Stimulated activated CD8-positive, alpha-beta memory T cell treated with anti-CD3 and anti-CD28 coated beads, Interleukin-12 subunit alpha, Interleukin-12 subunit beta, amount 100 ng/mL, for 24 hours (primary cell): ENCODE data around the gene WASHC2A.
"Not testable (repeated sequence)": the region's sequence is repeated elsewhere in the genome, so short reads cannot be mapped to it uniquely, and the experiment has no call there.

Source experiments
- DNase-seq: peaks from one replicate; pipeline ENCODE4 v3.0.0-alpha.2; 2020; ENCODE audit errors: extremely low read depth

Gene WASHC2A, protein sequence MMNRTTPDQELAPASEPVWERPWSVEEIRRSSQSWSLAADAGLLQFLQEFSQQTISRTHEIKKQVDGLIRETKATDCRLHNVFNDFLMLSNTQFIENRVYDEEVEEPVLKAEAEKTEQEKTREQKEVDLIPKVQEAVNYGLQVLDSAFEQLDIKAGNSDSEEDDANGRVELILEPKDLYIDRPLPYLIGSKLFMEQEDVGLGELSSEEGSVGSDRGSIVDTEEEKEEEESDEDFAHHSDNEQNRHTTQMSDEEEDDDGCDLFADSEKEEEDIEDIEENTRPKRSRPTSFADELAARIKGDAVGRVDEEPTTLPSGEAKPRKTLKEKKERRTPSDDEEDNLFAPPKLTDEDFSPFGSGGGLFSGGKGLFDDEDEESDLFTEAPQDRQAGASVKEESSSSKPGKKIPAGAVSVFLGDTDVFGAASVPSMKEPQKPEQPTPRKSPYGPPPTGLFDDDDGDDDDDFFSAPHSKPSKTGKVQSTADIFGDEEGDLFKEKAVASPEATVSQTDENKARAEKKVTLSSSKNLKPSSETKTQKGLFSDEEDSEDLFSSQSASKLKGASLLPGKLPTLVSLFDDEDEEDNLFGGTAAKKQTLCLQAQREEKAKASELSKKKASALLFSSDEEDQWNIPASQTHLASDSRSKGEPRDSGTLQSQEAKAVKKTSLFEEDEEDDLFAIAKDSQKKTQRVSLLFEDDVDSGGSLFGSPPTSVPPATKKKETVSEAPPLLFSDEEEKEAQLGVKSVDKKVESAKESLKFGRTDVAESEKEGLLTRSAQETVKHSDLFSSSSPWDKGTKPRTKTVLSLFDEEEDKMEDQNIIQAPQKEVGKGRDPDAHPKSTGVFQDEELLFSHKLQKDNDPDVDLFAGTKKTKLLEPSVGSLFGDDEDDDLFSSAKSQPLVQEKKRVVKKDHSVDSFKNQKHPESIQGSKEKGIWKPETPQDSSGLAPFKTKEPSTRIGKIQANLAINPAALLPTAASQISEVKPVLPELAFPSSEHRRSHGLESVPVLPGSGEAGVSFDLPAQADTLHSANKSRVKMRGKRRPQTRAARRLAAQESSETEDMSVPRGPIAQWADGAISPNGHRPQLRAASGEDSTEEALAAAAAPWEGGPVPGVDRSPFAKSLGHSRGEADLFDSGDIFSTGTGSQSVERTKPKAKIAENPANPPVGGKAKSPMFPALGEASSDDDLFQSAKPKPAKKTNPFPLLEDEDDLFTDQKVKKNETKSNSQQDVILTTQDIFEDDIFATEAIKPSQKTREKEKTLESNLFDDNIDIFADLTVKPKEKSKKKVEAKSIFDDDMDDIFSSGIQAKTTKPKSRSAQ (N-terminal part only)

DNA sequence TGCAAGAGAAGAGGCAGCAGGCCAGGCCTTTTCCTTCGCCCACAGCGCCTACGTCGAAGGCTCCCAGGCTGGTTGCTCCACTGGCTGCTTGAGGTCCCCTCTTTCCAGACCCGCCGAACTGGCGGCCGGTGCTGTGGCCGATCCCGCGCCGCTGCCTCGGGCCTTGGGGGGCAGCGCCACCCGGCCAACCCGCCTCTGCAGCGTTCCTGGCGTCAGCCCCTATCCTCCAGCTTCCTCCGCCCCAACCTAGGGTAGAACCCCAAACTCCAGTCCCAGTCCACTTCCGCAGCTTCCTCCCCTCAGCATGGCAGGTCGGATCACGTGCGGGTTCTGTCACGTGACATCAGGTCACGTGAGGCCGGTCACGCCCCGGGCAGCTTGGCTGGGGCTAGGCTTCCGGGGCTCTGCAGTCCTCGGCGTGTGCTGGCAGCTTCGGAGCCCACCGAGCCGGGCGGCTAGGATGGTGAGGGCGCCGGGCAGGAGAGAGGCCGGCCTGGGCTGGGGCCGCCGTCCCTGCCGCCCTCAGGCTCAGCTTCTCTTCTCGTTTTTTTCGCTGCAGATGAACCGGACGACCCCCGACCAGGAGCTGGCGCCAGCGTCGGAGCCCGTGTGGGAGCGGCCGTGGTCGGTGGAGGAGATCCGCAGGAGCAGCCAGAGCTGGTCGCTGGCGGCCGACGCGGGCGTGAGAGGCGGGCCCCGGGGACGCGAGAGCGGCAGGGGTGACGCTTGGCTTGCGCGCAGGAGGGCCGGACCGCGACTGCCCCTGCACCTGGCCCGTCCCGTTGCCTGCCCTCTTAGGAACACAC lies at the start of gene WASHC2A:
Gene WASHC2A (plus strand): TSS at position 409 of the 806 bp plus-strand sequence. CDS start 52 bp downstream, at position 461.
- DNase-seq: peak; percentile 71

DNA sequence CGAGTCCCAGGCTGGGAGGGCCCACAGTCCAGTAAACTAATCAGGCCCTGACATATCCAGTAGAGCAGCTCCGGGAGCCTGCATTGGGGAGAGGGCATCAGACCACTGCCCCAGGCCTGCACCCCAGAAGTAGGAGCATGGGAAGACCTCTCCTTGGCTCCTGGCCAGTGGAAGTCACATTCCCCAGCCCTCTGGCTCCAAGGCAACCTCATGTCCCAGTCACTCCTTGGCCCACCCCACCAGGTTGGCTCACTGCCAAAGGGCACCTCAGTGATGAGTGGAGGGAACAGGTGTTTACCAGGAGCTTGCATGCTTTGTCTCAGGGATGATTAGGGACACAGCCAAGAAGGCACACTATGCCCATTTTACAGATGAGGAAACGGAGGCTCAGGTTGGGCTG lies 48.5 kb upstream of the WASHC2A start:
- not testable (repeated sequence) for DNase-seq

DNA sequence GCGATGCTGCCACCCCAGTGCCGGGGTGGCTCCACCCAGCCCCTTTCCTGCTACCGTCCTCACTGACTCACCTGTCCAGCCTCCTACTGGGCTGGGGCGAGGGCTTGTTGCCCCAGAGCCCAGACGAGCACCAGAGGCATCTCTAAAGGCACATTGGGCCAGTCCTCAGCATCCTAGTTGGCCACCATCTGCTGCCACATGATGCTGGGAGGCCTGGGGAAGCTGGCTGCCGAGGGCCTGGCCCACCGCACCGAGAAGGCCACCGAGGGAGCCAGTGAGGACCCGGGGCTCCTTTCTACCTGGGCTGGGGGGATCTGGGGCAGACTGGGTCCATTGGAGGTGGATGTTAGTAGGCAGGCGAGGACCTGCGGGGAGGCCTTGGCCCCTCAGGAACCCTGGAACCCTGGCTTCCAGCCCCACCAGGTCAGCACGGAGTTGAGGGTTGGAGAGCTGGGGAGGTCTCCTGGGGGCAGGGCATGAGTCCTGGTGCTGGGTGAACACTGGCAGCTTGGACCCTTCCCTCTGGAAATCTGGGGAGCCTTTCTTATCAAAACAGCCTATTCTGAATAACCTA lies 47.2 kb upstream of the WASHC2A start:
- not testable (repeated sequence) for DNase-seq

DNA sequence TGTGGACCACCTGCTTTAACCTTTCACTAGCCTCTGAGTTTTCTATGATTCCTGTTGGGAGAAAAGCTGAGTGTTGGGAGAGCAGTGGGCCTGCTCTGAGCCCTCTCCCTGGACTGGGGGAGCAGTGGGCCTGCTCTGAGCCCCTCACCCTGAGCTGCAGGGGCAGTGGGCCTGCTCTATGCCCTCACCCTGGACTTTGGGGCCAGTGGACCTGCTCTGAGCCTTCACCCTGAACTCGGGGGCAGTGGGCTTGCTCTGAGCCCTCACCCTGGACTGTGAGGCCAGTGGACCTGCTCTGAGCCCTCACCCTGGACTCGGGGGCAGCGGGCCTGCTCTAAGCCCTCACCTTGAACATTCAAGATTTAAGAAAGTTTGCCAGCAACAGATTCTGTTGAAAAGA lies 46.1 kb upstream of the WASHC2A start:
- DNase-seq: no peak

DNA sequence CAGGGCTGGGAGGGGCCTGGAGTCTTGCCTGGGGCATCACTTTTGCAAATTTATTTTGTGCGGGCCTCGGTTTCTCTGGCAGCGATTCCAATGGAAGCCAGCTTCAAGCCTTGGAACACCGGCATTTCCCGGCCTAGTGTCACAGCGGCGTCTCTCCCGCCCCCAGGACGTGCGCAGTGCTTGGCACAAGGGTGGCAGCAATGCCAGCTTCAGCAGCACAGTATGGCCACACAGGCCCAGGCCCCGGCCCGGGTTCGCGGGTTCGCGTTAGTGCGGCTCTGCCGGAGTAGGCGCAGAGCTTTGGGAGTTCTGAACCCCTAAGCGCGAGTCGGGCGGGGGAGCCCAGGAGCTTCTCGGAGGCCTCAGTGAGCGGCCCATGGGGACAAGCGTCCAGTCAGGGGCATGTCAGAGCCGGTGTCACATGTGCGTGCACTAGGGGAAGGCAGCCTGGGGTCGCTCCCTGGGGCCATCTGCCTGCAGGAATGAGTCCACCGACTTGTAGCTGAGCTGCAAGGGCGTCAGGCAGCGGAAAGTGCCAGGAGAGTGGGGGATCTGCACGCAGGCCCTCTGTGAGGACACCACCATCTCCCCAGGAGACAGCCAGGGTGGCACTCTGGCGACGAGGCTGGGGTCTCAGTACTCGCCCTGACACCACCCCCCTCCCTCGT lies 42.9 kb upstream of the WASHC2A start:
- DNase-seq: not testable (repeated sequence)

DNA sequence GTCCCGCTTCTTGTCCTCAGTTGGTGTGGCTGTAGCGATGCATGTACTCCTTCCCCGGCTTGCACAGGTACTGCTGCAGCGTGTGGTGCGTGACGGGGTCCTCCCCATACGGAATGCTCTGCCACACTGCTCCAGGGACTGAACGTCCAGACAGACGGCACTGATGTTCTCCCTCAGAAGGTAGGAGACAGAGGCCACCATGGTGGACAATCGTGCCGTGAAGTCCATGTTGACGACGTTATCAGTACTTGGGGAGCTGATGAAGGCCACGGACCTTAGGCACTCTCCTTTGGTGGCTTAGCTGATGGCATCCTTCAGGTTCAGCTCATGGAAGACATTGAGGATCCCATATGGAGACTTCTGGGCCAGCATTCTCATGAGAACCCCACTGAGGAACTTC lies 42.1 kb upstream of the WASHC2A start:
- DNase-seq: no peak

DNA sequence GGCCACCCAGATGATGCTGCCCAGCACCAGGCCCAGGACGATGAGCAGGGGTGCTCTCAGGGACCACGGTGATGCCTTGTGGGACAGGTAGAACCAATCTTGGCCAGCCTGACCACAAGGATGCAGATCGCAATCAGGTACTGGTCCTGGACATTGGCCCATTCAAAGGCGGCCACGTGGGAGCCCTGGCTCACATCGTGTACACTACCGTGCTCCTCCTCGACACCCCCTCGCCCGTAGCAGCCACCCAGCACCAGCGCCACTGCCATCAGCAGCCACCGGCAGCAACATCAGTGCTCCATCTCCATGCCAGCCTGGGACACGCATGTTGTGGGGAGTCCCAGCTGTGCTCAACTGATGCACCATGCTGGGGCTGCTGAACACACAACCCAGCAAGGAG lies 40.6 kb upstream of the WASHC2A start:
- DNase-seq: no peak

DNA sequence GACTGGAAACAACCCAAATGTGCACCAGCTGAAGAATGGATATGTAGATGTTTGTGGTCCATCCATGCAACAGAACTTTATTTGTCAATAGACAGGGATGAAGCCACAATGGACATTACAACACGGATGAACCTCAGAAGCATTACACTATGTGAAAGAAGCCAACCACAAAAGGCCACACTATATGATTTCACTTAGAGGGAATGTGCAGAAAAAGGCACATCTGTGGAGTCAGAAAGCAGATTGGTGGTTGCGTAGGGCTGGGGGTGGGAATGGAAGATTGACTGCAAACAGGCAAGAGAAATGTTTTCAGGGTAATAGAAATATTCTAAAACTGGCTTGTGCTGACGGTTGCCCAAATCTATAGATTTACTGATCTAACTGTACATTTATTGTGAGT lies 34.3 kb upstream of the WASHC2A start:
- DNase-seq: no peak

DNA sequence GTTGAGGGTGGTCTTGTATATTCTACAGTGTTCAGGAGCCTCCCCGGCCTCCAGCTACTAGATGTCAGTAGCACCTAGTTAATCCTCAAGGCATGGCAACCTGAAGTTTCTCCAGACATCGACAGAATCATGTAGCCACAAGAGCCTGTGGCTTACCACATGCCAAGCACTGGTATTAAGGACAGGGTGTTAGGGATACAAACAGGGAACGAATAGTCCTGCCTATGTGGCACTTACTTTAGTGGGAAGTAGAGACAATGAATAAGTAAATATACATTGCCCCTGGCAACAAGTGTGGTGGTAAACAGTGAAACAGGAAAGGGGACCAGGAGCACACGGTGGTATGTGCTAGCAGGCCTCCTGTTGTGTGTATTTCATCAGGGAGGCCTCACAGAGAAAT lies 32.4 kb upstream of the WASHC2A start:
- not testable (repeated sequence) for DNase-seq

DNA sequence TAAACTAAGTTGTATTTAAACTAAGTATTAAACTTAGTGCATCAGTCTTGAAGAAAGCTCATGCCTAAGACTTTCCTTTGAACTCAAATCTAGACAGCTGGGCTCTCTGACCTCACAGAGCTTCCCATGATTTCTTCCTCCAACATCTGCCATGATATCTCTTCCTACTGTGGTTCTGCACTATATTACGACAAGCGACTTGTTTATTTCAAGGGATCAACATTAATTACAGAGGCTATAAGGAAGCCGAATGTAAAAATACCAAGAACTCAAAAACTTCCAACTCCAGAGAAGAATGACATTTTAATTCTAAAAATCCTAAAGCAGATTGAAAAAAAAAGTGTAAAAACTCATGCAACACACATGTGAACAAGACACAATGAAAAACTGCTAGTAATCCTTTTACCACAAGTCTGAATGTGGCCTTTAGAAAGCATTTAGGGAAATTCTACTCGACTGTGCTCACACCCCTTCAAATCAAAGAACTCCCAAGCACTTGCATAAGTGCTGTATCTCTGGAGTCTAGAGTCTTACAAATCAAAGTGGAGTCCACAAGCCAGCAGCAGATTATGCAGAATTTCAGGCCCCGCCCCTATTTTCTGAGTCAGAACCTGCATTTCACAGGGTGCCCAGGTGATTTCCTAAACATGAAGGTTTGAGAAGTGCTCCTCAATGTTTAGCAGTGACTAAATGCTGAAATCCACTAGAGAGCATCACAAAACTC lies 22.7 kb upstream of the WASHC2A start:
- DNase-seq: no peak

DNA sequence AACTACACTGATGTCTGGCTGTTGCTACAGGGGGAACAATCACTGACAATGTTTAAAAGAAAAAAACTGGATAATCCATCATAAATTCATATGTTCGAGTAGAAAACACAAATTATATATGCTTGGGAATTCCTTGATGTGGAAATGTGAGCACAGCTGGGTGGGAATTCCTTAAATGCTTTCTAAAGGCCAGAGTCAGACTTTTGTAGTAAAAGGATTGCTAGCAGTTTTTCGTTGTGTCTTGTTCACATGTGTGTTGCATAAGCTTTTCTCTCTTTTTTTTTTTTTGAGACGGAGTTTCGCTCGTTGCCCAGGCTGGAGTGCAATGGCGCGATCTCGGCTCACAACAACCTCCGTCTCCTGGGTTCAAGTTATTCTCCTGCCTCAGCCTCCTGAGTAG lies 21.3 kb upstream of the WASHC2A start:
- DNase-seq: not testable (repeated sequence)

DNA sequence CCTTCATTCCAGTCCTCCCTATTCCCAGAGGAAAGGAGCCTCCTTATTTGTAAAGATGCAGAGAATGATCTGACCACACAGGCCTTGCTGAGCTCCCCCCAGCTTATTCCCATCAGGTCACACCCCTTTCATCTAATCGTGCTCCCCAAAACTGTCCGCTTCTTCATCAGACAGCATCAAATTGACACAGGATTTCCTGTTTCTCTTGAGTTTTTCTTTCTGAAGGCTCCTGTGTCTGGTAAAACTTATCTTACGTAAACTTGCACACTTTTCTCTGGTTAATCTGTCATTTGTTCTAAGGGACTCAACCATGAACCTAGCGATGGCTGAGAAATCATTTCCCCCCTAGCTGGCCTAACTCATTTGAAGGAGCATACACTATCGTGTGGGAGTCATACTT lies 20.2 kb upstream of the WASHC2A start:
- not testable (repeated sequence) for DNase-seq

DNA sequence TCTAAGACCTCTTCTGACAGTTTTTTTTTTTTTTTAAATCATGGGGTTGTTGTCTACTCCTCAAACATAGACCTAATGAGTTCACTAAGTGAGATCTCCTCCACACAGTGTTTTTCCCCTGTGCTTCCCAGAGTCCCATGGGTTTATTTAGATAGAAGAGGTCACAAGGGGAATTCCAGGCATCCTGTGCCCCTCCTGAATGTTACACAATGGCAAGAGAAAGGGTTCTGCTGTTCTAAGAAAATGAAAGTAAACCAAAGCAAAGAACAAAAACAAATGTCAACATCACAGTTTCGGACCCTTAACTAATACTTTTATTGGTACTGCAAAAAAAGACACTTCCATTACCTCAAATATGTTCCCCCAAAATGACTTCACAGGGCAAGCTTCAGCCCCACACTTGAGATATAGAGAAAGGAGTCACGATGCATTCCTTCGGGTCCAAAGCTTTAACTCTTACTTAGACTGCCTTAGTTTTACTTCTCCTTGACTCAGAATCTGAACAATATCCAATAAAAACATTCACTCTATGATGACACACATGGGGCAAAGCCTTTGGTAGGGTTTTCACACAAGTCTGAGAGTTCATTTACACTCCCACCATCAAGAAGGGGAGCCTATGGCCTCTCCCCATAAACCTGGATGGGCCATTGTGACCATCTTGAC lies 15.6 kb upstream of the WASHC2A start:
- not testable (repeated sequence) for DNase-seq

DNA sequence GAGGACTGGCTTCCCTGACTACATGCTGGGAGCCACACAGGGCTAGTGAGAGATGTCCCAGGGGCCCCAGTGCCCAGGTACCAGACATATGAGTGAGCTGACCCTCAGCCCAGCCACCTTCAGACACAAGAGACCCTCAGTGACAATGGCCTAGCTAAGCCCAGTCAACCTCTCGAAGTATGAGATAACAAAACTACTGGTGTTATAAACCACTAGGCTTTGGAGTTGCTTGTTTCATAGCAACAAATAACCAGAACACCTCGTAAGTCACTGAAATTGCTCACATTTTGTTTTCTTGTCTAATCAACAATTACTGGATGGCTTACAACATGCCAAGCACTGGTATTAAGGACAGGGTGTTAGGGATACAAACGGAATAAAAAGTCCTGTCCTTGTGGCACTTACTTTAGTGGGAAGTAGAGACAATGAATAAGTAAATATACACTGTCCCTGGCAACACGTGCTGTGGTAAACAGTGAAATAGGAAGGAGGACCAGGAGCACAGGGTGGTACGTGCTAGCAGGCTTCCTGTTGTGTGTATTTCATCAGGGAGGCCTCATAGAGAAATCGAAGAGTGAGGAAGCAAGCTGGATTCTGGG lies 14.9 kb upstream of the WASHC2A start:
- not testable (repeated sequence) for DNase-seq

DNA sequence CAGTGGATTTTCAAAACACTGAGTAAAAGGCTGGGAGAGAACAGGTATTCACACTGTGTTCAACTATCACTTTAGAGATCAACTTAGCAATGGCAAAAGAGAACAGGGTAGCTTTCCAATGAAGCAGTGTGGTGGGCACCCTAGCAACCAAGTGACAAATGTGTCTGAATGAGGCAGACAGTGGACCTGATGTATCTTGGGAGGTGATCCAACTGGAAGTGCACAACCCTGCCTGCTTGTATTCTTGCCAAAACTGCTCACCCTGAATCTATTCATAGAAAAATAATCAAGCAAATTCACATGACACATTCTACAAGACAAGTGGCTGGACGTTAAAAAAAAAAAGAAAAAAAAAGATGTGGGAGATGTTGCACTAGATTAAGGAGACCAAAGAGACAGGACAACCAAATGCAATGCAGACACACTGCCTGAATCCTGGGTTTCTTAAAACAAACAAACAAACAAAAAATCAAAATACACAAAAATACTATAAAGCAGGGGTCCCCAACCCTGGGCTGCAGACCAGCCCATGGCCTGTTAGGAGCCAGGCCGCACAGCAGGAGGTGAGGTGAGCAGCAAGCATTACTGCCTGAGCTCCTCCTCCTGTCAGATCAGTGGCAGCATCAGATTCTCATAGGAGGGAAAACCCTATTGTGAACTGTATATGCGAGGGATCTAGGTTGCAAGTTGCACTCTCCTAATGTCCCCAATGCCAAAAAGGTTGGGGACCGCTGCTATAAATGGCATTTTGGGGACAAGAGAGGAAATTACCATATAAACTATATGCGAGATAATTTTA lies 12.1 kb upstream of the WASHC2A start:
- DNase-seq: not testable (repeated sequence)

DNA sequence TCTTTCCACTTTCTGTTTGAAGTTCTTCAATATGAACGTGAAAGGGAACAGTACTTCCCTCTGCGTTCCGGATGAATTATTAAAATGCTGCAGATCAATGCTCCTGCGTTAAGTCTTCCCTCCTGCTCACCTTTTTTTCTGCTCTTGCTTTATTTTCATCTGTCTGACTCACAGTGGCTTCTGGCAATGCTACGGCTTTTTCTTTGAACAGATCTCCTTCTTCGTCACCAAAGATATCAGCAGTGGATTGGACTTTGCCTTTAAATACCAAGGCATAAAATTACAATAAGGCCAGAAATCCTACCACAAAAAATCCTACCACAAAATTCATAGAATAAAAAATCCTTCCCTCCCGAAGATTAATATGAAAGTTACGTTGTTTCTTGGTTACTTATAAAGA lies 11.1 kb upstream of the WASHC2A start:
- DNase-seq: not testable (repeated sequence)

DNA sequence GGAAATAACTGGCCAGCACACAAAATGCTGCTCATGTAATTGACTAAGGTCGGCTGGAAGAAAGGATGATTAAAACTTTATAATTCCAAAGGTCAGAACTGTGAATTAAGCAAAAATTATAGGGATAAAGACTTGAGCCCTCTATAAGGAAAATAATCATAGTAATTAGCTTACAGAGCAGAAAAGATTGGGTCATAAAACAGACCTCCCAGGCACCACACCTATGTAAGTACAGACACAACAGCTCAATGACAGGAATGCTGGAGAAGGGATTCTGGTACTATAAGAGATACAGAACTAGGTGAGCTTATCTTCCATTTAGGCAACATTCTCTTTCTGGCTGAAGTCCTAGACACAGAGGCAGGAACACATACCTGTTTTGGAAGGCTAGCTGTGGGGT lies 9.0 kb upstream of the WASHC2A start:
- not testable (repeated sequence) for DNase-seq

DNA sequence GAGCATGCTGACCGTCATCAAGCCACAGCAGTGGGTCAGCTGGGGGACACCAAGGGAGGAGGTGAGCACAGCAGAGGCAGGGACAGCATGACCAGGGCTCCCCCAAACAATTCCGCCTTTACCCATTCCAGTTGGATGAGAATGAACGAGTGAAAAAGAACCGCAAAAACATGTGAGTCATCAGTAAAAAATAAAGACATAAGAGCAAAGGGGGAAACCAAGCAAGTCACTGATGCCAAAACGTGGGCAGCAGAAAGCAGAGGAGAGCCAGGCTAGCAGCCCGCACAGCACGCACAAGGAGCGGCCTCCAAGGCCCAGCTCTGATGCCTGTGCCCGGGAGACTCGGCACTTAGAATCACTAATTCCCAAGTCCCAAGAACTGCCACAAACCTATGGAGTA lies 7.8 kb upstream of the WASHC2A start:
- DNase-seq: not testable (repeated sequence)
